CD4-positive, alpha-beta T cell treated with Interferon alpha-2 for 1 hour (primary cell): ENCODE measurements around the gene DTX1.

Experiments
- DNase-seq, 2 donors: peaks; one replicate each; pipeline ENCODE4 v3.0.0-alpha.2; 2020 to 2022

Gene DTX1

DNA sequence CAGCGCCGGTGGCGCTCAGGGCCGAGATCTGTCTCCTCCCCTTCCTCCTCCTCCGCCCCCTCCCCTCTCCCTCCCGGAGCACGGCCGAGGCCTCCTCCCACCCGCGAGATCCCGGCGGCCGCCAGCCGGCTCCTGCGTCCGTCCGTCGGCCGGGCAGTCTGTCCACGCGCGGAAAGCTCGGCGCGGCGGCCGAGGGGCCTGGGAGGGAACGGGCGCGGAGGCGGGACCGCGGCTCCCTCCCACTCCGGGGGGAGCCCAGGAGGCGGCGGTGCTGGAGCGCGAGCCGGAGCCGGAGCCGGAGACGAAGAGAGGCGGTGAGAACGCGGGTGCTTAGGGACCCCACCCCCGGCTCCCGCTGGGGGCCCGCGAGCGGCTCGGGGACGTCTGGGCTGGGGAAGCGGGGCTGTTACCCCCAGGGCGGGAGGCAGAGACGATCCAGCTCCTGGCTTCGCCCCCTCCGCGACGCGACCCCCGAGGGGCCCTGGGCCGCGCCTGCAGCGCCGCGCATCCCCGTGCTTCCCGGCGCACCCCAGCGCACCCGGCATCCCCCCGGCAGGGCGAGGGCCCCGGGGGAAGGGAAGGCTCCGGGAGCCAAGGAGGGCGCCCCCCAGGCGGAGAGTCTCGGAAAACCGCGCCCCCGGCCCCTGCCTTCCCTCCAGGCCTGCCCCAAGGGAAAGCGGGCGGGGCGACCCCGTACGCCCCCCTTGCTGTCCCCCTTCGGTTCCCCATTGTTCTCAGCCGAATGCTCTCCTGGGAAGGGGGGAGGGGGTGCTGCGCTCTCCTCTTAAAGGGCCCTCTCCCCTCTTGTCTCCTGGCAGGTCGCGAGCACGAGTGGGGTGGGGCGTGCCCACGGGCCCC, at the start of gene DTX1:
DTX1 (plus strand) TSS at position 100 of the 858 bp plus-strand sequence. CDS start 1,463 bp downstream, outside the sequence.
- peak in 1 of 2 donors; percentile 42 for DNase-seq

DNA sequence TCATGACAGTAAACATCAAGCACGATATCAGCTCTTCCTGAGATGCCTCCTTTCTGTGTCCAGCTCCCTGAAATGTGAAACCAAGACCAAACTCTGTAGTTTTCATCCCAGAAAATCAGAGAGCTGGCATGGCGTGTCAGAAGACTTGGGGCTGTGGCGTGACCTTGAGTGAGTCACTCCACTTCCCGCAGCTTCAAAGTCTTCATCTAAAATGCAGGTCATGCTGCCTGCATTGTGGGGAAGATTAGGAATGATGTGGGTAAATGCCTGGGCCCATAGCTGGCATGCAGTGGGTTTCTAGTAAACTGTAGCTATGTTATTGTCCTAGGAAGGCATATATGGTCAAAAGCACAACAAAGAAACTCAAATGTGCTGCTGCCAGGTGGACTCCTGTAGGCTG, 49.4 kb upstream of the DTX1 start:
- DNase-seq = no peak

DNA sequence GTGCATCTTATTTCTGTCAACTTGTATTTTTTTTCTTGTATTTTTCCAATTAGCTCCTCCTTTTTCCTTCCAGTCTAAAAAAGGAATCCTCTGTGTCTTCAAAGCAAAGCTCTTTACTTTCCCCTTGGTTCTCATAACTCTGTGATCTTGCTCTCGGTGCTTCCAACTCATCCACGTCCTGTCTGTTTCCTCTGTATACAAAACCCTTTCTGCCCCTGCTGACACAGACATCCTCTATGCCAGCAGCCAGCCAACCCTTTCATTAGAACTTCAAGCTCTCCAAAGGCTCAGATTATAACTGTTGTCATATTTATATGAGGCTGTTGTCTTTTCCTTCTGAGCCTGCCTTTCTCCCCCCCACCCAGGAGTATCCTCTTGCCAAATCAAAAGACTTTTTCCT, 45.8 kb upstream of the DTX1 start:
- DNase-seq = no peak

- no peak for DNase-seq
Observed at GRCh38 chr12:113014565-113014964, 42.0 kb upstream of the DTX1 start.

DNA sequence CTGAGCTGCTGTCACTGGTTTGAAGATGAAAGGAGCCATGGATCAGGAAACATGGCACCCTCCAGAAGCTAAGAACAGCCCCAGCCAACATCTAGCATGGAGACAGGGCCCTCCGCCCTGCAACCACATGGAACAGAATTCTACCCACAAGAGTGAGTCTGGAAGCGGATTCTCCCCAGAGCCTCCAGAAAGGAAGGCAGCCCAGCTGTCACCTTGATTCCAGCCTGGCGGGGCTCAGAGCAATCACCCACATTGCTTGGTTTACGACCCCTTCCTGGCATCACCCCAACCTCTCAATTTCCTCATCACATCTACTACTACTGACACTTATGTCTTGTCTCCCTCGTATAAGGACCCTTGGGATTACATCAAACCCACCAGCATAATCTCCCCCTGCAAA, 39.7 kb upstream of the DTX1 start:
- no peak for DNase-seq

GRCh38 chr12:113019025-113019424, 37.5 kb upstream of the DTX1 start:
- DNase-seq = no peak

DNA sequence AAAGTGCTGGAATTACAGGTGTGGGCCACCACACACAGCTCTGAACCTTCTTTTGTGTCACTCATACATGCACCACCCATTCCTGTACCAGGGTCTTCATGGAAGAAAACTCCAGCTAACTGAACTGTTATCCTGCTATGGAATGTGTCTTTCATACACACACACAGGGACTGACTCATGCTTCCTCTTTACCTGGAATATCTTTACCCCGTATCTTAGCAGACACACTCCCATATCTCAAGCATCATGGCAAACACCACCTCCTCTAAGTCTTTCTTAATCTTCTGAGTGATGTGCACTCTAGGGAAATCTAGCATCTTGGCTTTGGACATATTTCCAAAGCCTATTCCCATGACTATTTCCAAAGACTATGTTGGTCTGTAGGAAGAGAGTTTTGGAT, 35.0 kb upstream of the DTX1 start:
- DNase-seq = no peak

DNA sequence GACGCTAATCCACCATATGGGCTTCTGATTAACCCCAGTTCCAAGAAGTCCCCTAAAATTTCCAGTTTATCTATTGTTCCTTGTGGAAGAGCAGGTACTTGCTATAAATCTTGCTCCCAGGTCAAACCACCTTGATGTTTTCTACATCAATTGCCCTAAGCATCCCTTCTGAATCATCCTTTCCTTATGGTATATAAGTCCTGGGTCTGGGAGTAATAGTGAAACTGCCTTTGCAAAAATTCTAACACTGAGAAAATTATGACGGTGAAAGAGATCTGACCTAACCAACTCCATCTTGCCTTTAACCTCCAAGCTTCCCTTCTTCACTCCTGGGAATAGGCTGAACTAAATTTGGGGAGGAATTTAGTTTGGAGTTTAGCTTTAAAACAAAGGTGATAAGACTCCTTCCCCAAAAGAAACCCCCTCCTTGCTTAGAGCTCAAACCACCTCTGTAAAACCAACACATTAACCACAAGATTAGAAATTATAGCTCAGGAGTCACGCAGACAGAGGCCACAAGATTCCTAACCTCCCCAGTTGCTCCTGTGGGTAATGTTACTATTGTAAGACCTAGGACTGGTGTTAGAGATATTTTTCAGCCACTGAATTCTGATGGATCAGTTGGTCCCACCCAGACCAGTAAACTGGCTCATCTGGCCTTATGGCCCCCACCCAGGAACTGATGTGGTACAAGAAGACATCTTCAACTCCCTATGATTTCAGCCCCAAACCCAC, 33.8 kb upstream of the DTX1 start:
- no peak for DNase-seq

- DNase-seq = no peak
Observed at GRCh38 chr12:113027726-113028125, 28.8 kb upstream of the DTX1 start.

DNA sequence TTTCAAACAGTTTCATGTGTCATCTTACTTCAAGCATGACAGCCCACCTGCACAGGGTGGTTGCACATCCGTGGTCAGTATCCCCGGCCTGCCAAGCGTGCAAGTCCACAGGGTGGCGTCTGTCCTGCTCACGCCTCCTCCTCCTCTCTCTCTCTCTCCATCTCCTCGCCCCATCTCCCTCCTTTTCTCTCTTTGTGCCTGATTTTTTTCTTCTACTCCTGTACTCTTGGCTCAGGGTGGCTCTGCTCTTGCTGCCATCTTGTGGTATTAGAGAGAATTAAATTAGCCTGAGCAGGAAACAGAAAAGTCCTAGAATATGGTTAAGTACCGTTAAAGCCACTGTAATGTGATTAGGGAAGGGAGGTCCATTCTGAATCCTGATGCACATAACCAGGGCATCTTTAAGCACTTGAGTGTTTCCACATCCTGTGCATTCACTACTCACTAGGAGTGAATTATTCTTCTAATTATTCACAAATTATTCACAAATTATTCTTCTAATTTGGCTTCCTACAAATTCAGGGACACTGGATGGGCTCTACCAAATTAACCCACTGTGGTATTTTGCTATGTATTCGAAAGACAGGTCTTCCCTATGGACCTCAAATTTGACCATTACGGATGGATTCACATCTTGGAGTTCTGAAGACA, 25.5 kb upstream of the DTX1 start:
- DNase-seq = peak in 1 of 2 donors; percentile 56

DNA sequence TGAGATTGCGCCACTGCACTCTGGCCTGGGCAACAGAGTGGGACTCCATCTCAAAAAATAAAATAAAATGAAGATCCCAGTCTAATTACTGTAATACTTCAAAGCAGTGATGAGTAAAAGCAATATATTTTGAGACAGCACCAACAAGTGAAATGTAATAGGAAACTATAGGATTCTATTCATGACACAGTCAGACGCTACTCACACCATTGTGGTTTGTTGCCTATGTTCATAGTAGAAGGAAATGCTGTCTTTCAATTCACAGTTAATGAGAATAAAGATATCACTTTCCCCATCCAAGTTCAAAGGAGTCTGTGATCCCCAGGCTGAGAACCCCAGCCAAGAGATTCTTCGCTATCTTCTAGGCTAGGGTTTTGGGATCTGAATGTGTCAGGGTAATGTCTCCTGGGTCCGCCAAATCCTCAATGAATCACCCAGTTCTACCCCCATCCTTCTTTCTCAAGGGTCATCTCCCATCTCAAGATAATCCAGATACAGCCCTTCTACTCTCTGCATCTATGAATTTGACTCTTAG, 16.6 kb upstream of the DTX1 start:
- no peak for DNase-seq

DNA sequence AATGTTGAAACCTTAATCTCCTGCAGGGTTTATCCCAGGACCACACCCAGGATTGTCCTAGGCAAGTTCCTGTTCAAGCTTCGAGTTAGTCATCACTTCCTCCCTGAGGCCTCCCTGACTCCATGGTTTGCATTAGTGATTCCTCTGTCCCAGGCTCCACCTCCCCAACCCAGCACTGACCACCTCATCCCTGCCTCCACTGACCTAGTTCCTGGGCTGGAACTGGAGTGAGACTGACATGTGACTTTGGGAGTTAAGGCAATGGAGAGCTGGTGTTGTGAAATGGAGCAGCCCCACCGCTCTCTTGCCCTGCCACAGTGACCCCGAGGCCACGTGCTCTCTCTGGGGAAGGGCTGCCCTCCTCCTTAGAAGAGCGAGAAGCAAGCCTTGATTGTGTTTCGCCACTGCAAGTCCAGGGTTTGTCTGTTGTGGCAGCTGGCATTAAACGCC, 15.8 kb upstream of the DTX1 start:
- peak in 1 of 2 donors; percentile 56 for DNase-seq

DNA sequence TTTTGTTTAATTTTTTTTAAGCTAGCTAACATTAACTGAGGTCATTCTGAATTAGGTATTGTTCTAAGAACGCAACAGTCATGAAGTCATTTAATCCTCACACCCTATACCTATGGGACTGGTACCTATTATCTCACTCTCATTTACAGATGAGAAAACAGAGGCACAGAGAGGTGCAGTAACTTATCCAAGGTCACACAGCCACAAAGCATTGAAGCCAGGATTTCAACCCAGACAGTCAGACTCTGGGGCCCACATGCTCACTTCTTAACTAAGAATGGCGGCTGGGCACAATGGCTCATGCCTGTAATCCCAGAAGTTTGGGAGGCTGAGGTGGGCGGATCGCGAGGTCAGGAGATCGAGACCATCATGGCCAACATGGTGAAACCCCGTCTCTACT, 15.0 kb upstream of the DTX1 start:
- no peak for DNase-seq

- no peak for DNase-seq
Observed at GRCh38 chr12:113043240-113043639, 13.3 kb upstream of the DTX1 start.

- no peak for DNase-seq
Observed at GRCh38 chr12:113044516-113044915, 12.0 kb upstream of the DTX1 start.

DNA sequence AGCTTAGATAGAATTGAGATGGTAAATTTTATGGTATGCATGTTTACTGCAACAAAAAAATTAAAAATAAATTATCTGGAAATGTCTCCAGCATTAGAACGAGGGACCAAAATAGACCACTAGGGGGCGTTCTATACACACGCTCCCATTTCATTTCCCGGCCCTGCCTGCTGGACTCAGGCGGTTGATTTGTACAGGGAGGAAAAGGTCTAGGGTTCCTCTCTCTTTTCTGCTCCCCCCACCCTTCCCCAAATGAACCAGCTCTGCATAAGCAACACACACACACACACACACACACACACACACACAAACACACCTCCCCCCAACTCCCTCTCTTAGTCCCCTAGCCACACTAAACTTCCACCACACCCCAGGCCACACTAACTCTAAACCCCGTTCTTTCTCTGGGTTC, 7.8 kb upstream of the DTX1 start:
- peak; percentile 66 to 81 for DNase-seq

- DNase-seq = no peak
Observed at GRCh38 chr12:113049976-113050742, 6.4 kb upstream of the DTX1 start.

DNA sequence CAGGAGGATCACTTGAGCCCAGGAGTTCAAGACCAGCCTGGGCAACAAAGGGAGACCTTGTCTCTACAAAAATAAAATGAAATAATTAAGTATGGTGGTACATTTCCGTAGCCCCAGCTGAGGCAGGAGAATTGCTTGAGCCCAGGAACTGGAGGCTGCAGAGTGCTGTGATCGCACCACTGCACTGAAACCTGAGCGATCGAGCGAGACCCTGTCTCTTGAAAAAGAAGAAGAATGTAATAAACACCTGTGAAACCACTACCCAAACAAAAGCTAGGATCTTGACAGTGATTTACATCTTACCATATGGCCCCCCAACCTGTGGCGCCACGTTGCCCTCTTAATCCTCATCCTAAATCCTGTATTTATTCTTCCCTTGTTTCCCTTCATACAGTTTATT, 5.7 kb upstream of the DTX1 start:
- DNase-seq = no peak

DNA sequence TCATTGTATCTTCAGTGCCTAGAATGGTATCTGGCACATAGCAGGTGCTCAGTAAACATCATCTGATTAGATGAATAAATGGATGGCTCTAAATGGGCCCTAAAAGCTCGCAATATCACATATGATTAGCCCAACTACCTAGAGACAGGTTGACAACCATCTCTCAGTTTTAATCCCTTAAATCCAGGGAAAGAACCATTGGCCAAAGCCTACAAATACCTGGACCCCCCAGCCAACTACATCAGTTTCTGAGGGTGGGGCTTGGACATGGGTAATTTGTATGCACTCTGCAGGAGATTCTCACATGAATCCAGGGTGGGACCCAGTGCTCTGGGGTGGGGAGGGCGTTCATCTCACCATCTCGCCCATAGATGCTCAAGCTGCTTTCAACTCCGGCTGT, 4.8 kb upstream of the DTX1 start:
- no peak for DNase-seq

GRCh38 chr12:113052326-113052725, 4.2 kb upstream of the DTX1 start:
- DNase-seq = no peak

- DNase-seq = no peak
Observed at GRCh38 chr12:113054948-113055486, 1.5 kb upstream of the DTX1 start.
